SIG-M5 (cell line): Measurements from ENCODE around the gene CNP.

Source experiments
- DNase-seq: peaks from one replicate; lab custom pipeline; 2025; lab: John Stamatoyannopoulos, UW

Gene CNP

DNA sequence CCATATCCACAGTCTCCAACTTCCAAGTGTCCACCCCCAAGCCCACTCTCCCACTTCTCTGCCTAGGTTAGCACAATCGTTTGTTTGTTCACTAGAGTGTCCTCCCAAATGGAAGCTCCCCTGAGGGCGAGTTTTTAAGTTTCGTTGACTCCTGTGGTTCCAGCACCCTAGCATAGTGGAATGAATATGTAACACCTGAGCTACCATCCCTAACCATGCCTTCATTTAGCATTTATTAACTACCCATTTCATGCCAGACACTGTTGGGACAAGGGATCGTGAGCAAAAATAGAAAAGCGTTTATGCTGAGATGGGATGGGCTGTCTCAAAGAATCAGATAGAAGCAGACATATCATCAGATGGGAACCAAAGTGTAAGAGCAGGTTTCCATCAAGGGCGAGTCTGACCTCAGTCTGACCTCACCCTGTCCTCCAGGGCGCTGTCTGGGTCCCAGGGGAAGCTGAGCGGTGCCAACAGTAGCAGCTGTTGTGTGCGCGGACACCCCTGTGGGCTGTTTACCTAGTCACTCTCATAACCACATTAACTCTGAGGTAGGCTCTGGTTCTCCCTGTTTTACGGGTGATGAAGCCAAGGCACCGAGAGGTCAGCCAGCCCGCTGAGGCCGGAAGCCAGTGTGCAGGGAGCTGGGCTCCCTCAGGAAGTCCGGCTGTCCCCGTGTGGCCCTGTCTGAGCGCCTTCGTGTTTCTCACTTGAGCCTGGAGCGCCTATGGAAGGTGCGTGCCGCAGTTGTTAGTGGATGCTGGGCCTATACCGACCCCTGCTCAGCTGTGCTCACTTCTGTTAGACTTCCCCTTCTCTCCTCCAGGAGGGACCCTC lies 6.2 kb downstream of the CNP start:
- DNase-seq: no peak

DNA sequence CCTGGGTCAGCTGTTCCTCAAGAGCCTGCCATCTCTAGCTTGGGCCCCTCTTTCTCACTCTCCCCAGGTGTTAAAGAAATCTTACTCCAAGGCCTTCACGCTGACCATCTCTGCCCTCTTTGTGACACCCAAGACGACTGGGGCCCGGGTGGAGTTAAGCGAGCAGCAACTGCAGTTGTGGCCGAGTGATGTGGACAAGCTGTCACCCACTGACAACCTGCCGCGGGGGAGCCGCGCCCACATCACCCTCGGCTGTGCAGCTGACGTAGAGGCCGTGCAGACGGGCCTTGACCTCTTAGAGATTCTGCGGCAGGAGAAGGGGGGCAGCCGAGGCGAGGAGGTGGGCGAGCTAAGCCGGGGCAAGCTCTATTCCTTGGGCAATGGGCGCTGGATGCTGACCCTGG lies 6.8 kb downstream of the CNP start:
- DNase-seq: no peak

DNA sequence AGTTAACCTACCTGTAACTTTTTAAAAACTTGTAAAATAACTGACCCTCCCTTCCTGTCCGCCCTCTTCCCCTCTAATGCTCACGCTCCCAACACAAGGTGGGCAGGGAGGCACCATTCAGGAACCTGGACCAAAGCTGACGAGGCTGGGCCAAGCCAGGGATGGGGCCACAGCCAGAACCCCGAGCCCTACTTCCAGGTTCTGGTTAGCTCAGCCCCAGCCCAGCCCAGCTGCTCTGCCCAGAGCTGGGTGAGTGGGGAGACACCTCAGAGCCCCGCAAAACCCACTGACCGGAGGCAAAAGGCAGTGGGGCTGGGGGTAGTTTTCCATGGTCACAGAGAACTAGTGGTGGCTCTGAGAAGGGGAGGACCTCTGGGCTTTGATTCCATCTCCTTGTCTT lies 7.4 kb downstream of the CNP start:
- no peak for DNase-seq

DNA sequence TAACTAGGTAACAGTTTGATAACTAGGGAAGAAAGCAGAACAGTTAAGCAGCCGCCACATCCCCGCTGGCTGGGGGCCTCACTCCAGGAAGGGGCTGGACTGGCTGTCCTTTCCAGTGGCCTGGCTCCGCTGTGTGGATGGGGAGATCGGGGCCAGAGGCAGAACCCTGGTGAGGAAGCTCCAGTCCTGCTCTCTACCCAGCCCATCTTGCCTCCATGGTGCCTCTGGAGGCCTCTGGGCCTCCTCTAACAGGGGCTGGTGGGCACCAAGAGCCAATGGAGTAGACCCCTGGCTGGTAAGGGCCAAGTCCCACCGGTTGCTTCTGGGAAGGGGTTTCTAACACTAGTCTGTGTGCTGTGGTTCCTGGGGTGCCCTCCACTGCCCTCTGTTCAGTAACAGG lies 8.1 kb downstream of the CNP start:
- no peak for DNase-seq

DNA sequence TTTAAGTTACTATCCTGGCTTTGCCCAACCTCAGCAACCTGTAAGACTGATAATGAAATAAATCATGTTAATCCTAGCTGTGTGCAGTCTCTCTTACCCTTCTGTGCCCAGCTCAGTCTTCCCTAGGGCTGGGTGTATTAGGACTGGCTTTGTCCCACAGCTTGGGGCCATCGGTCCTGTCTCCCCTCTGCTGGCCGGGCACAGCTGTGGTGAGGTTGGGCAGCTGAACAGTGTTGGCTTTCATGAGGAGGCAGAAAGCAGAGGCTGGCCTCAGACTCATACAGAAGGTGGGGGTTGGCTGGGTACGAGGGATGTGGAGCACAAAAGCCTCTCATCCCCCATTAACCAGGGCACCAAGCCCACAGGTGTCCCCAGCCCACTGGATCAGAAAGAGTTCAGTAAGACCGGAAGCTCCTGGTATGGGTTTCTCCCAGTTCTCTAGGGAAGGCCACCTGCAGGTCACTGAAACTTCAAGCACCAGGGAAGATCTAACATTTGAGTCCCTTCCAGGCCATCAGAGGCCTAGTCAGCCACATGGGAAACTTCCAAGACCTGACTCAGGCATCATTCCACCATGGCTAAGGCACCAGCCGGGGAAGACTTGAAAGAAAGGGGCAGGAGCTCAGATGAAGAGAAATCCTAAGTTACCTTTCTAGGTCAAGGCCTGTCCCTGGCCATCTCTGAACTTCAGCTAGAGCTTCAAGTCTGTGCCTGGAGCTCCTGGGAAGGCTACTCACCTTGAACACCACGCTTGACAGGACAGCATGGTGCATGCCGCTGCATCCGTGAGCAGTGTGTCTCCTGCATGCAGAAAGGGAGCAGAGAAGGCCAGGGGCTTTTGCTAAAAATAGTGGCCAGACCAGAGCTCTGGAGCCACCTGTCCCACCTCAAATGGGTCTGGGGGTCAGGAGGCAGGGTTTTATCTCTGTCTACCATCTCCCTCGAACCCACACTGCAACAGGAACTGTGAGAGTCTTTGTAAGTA lies 8.8 kb downstream of the CNP start:
- DNase-seq: no peak

DNA sequence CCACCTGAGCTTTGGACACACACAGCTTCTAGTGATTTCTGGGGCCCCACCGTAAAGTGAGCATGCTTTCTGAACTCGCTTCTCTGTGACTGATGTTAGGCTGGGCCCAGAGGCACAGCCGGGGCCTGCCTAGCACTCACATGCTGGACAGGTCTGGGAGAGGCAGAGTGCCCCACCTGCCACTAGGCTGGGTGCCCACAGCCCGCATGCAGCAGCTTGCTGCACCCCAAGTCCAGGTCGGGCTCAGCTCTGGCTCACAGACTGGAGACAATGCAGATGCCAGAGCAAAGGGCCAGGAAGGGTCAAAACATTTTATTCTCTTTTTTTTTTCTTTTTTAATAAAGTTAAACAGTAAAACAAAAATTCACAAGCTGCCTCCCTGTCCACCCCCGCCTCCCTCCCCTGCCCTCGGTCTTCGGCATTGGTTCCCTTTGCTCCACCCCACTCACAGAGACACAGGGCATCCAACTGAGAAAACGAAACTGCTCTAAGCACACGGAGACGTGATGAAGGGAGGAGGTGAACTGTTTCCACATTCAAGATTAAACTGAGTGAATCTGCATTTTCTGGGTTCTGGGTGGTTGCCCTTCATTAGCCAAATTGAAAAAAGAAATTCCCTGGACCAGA lies 9.7 kb downstream of the CNP start:
- no peak for DNase-seq

DNA sequence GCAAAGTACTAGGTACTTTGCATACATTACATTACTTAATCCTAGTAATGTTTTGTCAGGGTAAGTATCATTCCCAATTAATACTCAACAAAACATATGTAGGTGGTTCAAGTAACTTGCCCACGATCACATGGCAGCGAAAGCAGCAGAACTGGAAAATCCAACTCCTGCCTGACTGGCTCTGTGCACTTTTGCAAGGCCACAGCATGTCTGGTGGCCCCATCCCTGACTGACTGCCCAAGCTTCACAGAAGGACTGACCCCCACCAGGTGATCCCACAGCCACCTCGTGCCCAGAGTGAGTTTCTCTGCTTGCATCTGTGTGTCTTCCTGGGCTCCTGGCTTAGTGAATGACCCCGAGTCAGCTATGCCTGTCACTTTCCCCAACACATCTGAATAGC lies 11.4 kb downstream of the CNP start:
- no peak for DNase-seq

DNA sequence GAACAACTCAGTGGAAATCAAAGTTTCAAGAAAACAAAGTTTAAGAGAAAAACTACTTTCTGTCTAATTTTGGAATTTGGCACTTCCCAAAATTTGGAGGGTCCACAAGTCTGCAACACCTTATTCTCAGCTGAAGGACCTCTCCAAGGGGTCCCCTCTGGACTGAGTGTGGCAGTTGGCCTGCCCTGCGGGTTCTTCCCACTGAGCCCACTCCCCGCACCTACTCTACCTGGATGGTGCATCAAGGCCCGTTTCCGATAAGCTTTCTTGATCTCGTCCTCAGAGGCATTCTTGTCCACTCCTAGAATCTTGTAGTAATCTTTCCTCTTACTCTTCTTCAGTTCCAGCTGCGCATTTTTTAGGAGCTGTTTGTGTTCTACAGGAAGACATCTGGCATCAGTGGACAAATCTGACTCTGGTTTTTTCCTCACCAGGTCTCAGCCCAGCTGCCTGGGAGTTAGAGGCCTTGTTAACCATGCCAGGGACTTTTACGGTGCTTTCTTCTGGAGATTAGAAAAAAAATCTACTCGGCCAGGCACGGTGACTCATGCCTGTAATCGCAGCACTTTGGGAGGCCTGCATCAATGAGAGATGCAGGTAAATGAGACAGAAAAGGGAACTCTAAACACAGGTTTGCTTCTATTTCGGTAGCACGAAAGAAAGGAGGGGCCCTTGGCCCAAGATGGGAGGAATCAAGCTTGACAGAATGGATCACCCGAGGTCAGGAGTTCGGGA lies 15.6 kb downstream of the CNP start:
- no peak for DNase-seq

DNA sequence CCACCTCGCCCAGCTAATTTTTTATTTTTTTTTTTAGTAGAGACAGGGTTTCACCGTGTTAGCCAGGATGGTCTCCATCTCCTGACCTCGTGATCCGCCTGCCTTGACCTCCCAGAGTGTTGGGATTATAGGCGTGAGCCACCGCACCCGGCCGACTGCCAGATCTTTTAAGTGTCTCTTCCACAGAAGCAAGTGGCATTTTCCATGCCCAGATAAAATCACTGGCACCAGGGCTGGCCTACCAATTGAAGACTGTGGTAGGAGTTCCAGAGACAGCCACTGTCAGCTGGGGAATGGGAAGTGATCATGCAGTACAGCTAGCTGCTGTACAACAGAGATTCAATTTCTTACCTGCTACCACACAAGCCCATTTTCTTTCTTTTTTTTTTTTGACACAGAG lies 17.9 kb downstream of the CNP start:
- DNase-seq: no peak

DNA sequence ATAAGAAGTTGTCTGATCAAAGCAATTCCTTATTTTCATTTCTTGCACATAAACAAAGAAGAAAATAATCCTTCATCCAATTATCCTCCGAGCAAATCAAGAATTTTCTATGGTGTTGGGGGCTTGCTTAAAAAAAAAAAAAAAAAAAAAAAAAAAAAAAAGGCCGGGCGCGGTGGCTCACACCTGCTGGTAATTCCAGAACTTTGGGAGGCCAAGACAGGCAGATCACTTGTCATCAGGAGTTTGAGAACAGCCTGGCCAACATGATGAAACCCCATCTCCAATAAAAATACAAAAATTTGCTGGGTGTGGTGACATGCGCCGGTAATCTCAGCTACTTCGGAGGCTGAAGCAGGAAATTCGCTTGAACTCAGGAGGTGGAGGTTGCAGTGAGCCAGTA lies 19.3 kb downstream of the CNP start:
- no peak for DNase-seq

DNA sequence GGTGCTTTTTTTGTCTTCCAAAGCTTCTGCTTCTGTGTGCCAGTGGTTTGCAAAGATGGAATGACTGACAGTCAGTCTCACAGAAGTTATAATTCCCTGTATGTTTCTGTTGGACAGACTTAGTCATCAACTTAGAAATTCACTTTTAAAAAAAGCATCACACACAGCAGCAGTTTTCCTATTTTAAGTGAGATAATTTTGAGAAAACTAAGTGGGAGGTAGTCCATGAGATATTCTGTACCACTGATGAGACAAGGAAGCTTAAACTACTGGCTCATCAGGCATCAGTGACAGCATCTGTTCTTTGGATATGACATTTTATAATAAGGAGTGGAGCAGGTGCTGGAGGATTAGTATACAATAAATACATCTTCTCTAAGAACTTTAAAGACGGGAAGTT lies 20.0 kb downstream of the CNP start:
- DNase-seq: no peak

DNA sequence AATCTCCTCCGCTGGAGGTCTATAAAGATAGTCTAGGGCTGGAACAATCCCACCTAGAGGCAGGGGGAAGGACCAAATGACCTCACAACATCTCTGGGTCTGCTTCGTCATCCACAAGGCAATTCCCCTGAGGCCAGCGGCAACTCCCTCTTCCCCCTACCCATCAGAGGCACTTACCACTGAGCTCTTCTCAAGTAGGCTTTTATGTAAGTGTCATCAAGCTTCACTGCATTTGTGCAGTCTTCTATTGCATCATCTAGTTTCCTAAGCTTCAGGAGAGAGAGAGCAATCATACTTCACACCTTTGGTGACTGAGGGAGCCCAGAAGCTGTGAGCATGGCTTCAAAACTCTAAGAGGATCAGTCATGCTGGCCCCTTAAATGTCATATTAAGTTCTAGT lies 21.0 kb downstream of the CNP start:
- no peak for DNase-seq

DNA sequence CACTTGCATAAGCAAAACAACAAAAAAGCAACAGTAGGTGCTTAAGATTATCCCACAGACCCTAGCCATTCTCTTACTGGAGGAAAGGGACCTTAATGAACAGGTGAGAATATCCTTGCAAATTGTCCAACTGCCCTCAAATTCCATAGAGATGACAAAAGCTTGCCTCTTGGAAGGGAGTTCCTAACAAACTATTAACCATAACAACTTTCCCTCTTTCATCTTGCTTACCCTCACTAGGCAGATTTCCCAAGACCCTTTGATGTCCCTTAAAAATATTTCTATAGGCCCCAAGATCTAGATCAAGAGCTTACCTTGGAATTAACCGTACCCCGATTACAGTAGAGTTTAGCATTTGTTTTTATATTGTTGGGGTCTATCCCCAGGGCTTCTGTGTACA lies 21.8 kb downstream of the CNP start:
- DNase-seq: no peak

DNA sequence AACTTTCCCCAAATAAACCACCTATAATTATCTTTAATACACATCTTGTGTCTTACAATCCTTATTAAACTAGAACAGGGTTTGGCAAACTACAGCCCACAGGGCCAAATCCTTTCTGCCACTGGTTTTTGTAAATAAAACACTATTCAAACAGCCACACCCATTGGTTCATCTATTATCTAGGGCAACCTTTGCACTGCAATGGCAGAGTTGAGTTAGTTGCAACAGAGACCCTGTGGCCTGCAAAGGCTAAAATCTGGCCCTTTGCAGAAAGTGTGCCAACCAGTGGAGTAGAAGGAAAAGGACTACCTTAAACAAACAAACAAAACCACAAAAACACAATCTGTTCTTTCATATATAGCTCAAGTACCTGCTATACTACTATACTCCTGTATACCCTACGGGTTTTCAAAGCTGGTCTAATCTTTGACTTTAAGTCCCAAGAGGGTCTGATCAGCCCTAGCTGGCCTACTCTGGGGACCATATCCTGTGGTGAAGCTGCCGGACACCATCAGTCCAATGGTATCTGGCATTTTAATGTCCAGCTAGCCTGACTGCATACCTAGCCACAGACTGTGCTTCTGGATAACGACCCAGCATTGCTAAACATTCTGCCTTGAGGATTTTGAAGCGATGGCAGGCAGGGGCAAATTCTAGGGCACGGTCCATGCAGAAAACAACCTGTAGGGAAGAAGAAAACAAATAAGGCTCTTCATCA lies 23.3 kb downstream of the CNP start:
- DNase-seq: no peak

DNA sequence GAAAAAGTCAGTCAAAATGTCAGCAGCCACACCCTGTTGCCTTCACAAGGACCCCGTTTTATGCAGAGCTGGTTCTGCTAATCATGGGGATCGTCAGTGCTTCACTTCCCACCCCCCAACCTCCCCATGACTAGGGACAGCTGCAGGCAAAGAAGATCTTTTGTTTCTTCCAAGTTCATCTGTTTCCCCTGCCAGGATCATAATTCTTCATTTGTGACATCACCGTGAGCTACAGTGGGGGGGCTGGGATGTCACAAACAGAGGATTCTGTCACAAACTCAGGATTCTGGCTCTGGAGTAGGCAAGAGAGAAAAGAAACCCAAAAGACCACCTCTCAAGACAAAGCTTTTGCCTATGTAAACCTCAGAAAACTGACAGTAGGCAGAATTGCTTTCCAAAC lies 26.0 kb downstream of the CNP start:
- DNase-seq: no peak

DNA sequence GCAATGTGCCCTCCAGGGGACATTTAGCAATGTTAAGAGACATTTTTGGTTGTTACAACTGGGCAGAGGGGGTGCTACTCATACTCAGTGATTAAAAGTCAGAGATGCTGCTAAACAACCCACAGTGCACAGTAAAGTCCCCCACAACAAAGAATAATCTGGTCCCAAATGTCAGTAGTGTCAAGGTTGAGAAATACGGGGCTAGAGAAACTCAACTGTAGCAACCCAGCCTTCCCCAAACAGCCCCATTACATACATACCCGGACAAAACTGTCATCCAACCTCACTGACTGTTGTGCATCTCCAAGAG lies 30.2 kb downstream of the CNP start:
- no peak for DNase-seq

DNA sequence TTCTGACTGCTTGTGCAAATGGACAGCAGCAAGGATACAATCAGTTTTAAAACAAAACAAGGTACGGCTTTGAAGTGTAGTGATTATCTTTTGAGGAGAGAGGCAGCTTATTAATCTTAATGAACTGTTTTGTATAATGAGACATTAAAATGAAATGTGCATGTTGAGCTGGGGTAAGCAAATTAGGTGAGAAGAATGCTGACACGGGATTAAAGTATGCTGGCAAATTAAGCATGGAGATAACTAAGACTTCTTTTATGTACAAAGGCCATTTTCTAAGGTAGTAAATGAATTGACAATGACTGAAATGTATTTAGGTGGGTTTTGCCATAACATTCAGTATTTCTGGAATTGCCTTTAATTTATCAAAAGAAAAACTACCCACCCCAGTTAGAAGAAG lies 31.9 kb downstream of the CNP start:
- DNase-seq: no peak

DNA sequence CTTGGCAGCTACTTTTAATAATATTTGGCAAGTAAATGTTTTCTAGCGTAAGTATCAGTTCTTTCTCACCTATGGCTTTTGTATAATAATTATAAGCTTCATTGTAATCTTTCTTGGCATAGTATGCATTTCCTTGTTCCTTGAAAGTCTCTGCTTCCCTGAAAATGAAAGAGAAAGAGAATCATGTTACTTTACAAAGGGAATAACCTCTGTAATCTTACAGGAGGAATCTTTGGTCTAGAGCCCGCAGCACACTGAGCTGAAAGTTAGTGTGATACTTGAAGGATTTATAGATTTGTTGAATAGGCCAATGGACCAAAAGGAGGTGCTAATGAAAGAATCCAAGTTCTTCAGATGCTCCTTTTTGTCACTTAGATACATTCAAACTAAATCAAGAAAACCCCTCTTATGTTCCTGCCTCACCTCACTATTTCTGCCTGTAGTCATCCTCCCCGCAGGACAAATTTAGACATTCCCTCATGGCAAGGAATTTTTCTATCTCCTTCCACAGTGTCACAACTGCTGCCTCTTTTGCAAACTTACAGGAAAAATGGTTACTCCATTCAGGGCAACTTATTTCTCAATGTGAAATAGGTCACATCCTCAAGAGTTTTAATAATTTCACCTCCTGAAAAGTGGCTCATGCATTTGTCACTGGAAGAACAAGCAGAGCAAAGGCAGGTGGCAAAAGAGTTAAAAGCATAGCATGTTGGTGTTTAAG lies 34.0 kb downstream of the CNP start:
- no peak for DNase-seq

DNA sequence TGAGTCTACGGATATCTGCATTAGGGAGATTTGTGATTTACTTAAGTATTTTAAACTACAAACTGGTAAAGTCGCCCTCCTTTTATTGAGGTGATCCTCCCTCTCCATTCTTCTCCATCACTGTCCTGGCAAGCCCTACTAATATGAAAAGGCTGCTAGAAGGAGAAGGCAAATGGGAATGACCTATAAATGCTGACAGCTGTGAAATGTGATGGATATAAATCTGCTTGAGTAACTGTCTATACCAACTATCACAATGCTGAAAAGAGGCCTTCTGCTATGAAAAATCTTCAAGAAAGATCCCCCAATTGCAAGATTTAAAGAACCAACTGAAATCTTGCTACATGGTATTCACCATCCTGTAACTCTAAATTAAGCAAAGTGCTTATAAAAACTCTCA lies 35.1 kb downstream of the CNP start:
- no peak for DNase-seq

DNA sequence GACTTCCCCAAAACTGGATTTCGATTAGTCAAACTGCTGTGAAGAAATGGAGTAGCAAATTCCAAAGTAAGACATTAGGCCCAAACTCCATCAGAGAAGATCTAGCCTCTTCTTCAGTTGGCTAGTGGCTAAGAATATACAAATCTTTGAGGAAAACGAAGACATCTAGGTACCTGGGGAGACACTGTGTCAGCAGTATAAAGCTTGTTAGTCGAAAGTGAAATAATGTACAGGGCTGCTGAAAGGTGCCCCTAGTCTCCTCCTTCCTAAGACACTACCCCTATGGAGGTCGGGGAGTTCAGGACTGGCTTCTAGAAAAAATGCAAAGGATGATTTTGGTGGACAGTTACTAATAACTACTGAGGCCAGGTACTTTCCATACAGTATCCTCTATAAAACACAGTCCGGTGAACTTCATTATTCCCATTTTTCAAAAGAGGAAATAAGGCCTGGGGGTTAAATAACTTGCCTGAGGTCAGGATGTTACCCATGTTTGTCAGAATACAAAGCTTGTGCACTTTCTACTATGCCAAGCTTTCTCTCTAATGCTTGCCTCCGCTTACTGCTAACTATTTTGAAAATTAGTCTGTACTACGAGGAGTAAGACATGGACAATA lies 35.7 kb downstream of the CNP start:
- DNase-seq: no peak
